ENCODE data around the gene BRCA1. TPM values are rescaled to one million over a fixed set of nuclear protein-coding genes. Genes with fewer than 3 reads are reported as not detected.
"Not testable (repeated sequence)": the region's sequence is repeated elsewhere in the genome, so short reads cannot be mapped to it uniquely, and the experiment has no call there.

The BRCA1 gene
- total RNA-seq, 2 experiments from 2014 or later = 77.2 to 85.3 TPM

DNA sequence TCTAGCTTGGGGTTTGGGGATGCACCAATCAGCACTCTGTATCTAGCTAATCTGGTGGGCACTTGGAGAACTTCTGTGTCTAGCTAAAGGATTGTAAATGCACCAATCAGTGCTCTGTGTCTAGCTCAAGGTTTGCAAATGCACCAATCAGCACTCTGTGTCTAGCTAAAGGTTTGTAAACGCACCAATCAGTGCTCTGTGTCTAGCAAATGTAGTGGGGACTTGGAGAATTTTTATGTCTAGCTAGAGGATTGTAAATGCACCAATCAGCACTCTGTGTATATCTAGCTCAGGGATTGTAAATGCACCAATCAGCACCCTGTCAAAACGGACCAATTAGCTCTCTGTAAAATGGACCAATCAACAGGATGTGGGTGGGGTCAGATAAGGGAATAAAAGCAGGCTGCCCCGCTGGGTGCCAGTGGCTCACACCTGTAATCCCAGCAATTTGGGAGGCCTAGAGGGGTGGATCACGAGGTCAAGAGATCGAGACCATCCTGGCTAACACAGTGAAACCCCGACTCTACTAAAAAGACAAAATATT is 2.2 kb upstream of the BRCA1 start:
- ATAC-seq; H3K9me3 Mint-ChIP-seq (ENCODE audit: insufficient read depth); H3K27me3 Mint-ChIP-seq (ENCODE audit: low read depth); DNase-seq: not testable (repeated sequence)
- H3K4me1 Mint-ChIP-seq (ENCODE audit: low read depth) = peaks cover 35% of the 10 kb centered on the region
- peak overlapping the region; percentile 54 for H3K4me3 Mint-ChIP-seq
- peak overlapping the region; percentile 70 for H3K27ac Mint-ChIP-seq
- CTCF ChIA-PET = interaction anchor here (1.0 to 1.5 kb wide), 3 partner anchors 42 to 182 kb away, joined by 3 read pairs; no protein-coding TSS in a partner anchor
- POLR2A ChIA-PET = interaction anchor here (1.0 to 1.9 kb wide), 3 partner anchors 42 to 188 kb away, joined by 6 to 8 read pairs (median 7); partner anchors contain the start of gene NBR1
- H3K36me3 Mint-ChIP-seq (ENCODE audit: low read depth) = peaks cover 38% of the 10 kb centered on the region

DNA sequence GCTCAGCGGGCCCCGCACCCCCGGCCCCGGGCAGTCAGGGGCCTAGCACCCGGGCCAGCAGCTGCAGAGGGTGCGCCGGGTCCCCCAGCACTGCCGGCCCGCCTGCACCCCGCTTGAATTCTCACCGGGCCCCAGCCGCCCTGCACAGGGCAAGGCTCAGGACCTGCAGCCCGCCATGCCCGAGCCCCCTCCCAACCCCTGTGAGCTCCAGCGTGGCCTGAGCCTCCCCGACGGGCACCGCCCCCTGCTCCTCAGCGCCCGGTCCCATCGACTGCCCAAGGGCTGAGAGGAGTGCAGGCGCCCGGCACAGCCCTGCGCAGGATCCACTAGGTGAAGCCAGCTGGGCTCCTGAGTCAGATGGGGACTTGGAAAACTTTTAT is 1.7 kb upstream of the BRCA1 start:
- no peak overlapping the region for H3K4me3 Mint-ChIP-seq
- peaks cover 37% of the 10 kb centered on the region for H3K36me3 Mint-ChIP-seq (ENCODE audit: low read depth)
- CTCF ChIA-PET = interaction anchor here (1.0 to 1.5 kb wide), 3 partner anchors 43 to 183 kb away, joined by 3 read pairs; no protein-coding TSS in a partner anchor
- H3K27ac Mint-ChIP-seq = no peak overlapping the region
- H3K9me3 Mint-ChIP-seq (ENCODE audit: insufficient read depth) = no peaks in the 10 kb centered on the region
- H3K27me3 Mint-ChIP-seq (ENCODE audit: low read depth) = no peaks in the 10 kb centered on the region
- POLR2A ChIA-PET = interaction anchor here (1.8 to 4.9 kb wide), 3 partner anchors 42 to 189 kb away, joined by 6 to 33 read pairs (median 7); partner anchors contain the start of gene NBR1
- no peak for DNase-seq
- H3K4me1 Mint-ChIP-seq (ENCODE audit: low read depth) = peaks cover 38% of the 10 kb centered on the region
- ATAC-seq = no peak

DNA sequence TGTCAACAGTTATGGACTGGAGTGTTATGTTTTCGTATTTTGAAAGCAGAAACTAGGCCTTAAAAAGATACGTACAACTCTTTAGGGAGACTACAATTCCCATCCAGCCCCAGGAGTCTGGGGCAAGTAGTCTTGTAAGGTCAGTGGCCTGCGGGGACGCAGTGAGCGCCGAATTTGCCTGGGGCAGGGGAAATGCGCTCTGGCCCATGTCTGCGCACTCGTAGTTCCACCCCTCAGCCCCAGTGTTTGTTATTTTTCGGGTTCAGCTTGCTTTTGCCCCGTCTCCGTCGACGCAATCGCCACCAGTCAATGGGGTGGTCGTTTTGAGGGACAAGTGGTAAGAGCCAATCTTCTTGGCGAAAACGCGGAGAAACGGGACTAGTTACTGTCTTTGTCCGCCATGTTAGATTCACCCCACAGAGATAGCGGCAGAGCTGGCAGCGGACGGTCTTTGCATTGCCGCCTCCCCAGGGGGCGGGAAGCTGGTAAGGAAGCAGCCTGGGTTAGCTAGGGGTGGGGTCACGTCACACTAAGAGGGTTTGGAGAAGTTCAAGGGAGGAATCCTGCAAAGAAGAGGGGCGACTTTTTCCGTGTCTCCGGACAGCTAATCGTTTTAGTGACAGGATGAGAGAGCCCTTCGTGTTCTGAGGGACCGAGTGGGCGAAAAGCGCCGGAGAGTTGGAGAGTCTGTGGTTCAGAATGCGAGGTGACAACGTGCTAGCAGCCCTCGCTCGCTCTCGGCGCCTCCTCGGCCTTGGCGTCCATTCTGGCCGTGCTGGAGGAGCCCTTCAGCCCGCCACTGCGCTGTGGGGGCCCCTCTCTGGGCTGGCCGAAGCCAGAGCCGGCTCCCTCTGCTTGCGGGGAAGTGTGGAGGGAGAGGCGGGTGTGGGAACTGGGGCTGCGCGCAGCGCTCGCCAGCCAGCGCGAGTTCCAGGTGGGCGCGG is 1.1 kb upstream of the BRCA1 start:
- H3K27me3 Mint-ChIP-seq (ENCODE audit: low read depth) = no peaks in the 10 kb centered on the region

DNA sequence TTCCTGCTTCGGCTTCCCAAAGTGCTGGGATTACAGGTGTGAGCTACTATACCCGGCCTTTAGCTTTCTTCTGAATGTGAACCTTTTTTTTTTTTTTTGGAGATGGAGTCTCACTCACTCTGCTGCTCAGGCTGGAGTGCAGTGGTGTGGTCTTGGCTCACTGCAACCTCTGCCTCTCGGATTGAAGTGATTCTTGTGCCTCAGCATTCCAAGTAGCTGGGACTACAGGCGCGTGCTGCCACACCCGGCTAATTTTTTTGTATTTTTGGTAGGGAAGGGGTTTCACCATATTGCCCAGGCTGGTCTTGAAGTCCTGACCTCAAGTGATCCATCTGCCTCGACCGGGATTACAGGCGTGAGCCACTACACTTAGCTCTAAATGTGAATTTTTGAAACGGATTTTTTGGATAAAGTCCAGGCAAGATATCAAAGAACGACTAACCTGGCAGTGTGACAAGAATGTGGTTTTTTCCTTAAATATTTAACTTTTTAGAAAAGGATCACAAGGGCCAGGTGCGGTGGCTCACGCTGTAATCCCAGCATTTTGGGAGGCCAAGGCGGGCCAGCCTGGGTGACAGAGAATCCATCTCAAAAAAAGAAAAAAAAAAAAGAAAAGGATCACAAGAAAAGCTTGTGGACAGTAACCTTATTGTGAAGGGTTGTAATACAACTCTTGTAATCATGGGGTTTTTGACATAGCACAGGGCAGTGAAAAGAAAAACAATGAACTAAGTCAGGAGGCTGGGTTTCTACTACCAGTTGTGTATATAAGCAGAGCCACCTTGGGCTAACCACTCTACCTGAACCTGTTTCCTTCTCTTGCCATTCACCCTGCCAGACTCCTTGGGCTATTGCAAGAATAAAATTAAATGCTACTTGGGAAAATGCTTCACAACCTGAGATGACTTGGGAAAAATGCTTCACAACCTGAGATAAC is 6.2 kb downstream of the BRCA1 start:
- Mint-ChIP-seq H3K9me3 (ENCODE audit: insufficient read depth) (no peaks in the 10 kb centered on the region), H3K27me3 (ENCODE audit: low read depth) (no peaks in the 10 kb centered on the region), H3K36me3 (ENCODE audit: low read depth) (peaks cover 28% of the 10 kb centered on the region), H3K27ac (no peak overlapping the region), H3K4me1 (ENCODE audit: low read depth) (peaks cover 11% of the 10 kb centered on the region), H3K4me3 (no peak overlapping the region)
- CTCF ChIA-PET = no interaction called here
- ATAC-seq = no peak
- DNase-seq = no peak
- POLR2A ChIA-PET = interaction anchor here (0.7 to 1.7 kb wide), 2 partner anchors 197 to 283 kb away, joined by 3 to 4 read pairs; no protein-coding TSS in a partner anchor

More for the DNA sequence above, 1.1 kb upstream of the BRCA1 start:
- Mint-ChIP-seq H3K36me3 (ENCODE audit: low read depth) (peaks cover 39% of the 10 kb centered on the region), H3K27ac (peak overlapping the region; percentile 98), H3K4me3 (peak overlapping the region; percentile 99), H3K4me1 (ENCODE audit: low read depth) (peaks cover 39% of the 10 kb centered on the region), H3K9me3 (ENCODE audit: insufficient read depth) (no peaks in the 10 kb centered on the region)
- no peak for DNase-seq
- ATAC-seq = no peak
- ChIA-PET CTCF (interaction anchor here (1.5 kb wide), 1 partner anchor 43 kb away, joined by 3 read pairs; no protein-coding TSS in a partner anchor), POLR2A (interaction anchor here (1.0 to 4.9 kb wide), 5 partner anchors 43 to 189 kb away, joined by 6 to 38 read pairs (median 7); partner anchors contain the start of gene NBR1)

DNA sequence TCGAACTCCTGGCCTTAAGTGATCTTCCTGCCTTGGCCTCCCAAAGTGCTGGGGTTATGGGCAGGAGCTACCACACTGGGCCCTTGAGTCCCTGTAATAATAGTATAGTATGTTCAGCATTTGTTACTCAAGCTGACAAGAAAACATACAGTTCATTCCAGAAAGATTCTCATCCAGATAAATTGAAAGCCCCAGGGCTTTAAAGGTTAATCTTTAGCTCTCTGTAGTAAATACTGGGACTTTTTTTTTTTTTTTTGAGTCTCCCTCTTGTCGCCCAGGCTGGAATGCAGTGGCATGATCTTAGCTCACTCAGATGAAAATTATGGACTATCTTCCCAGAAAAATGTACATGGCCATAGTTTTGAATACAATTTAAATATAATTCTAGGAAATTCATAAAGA is 11.0 kb downstream of the BRCA1 start:
- peaks cover 25% of the 10 kb centered on the region for H3K36me3 Mint-ChIP-seq (ENCODE audit: low read depth)
- H3K4me3 Mint-ChIP-seq = no peak overlapping the region
- DNase-seq (no peak), ATAC-seq (no peak)
- no peaks in the 10 kb centered on the region for H3K4me1 Mint-ChIP-seq (ENCODE audit: low read depth)
- no peak overlapping the region for H3K27ac Mint-ChIP-seq
- H3K27me3 Mint-ChIP-seq (ENCODE audit: low read depth) = no peaks in the 10 kb centered on the region
- ChIA-PET CTCF (interaction anchor here (0.8 kb wide), 1 partner anchor 98 kb away, joined by 3 read pairs; no protein-coding TSS in a partner anchor), POLR2A (interaction anchor here (1.7 to 1.9 kb wide), 2 partner anchors 10 to 201 kb away, joined by 4 to 6 read pairs; no protein-coding TSS in a partner anchor)
- H3K9me3 Mint-ChIP-seq (ENCODE audit: insufficient read depth) = no peaks in the 10 kb centered on the region

DNA sequence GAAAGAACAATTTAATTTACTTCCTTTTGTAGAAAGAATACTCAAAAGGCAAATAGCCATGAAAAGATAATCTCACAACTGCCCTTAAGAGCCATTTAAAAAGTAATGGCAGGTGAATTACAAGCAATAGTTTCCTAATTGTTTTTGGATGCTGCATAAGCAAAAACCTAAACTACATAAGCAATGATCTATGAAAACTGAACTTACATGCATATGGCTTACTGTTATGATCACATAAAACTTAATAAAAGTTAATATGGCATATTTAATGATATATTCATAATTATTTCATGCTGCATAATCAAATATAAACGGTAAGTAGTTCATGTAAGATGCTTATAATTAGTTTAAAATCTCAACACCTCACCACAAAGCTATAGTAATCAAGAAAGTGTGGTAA is 18.6 kb downstream of the BRCA1 start:
- no peaks in the 10 kb centered on the region for H3K27me3 Mint-ChIP-seq (ENCODE audit: low read depth)
- H3K4me3 Mint-ChIP-seq = no peak overlapping the region
- POLR2A ChIA-PET = no interaction called here
- CTCF ChIA-PET = no interaction called here
- H3K27ac Mint-ChIP-seq = no peak overlapping the region
- ATAC-seq = no peak
- H3K4me1 Mint-ChIP-seq (ENCODE audit: low read depth) = no peaks in the 10 kb centered on the region
- no peak for DNase-seq
- H3K36me3 Mint-ChIP-seq (ENCODE audit: low read depth) = peaks cover 36% of the 10 kb centered on the region
- no peaks in the 10 kb centered on the region for H3K9me3 Mint-ChIP-seq (ENCODE audit: insufficient read depth)

DNA sequence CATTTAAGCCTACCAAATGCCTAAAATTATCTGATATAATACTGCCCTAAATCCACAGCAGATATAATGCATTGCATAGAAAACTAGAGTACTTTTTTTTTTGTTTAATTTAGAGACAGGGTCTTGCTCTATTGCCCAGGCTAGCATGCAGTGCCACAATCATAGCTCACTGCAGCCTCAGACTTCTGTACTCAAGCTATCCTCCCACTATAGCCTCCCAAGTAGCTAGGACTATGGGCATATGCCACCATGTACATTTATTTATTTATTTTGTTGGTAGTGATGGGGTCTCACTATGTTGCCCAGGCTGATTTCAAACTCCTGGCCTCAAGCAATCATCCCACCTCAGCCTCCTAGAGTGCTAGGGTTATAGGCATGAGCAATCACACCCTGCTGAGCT is 20.0 kb downstream of the BRCA1 start:
- H3K27ac Mint-ChIP-seq = no peak overlapping the region
- no peaks in the 10 kb centered on the region for H3K9me3 Mint-ChIP-seq (ENCODE audit: insufficient read depth)
- H3K4me1 Mint-ChIP-seq (ENCODE audit: low read depth) = no peaks in the 10 kb centered on the region
- H3K36me3 Mint-ChIP-seq (ENCODE audit: low read depth) = peaks cover 37% of the 10 kb centered on the region
- ATAC-seq (no peak), DNase-seq (no peak)
- no peak overlapping the region for H3K4me3 Mint-ChIP-seq
- H3K27me3 Mint-ChIP-seq (ENCODE audit: low read depth) = no peaks in the 10 kb centered on the region
- ChIA-PET POLR2A (interaction anchor here (0.6 kb wide), 1 partner anchor 20 kb away, joined by 3 read pairs; the partner anchor contains the start of gene BRCA1), CTCF (no interaction called here)

DNA sequence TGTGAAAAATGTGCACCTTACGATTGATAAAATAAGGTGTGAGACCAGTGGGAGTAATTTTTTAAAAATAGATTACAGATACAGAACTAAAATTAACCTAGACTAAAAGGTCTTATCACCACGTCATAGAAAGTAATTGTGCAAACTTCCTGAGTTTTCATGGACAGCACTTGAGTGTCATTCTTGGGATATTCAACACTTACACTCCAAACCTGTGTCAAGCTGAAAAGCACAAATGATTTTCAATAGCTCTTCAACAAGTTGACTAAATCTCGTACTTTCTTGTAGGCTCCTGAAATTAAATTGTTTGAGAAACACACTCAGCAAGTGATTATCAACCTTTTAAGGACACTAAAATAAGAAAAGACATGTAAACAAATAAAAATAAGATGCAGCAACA is 20.5 kb downstream of the BRCA1 start:
- Mint-ChIP-seq H3K27ac (no peak overlapping the region), H3K27me3 (ENCODE audit: low read depth) (no peaks in the 10 kb centered on the region), H3K4me3 (no peak overlapping the region), H3K36me3 (ENCODE audit: low read depth) (peaks cover 40% of the 10 kb centered on the region), H3K9me3 (ENCODE audit: insufficient read depth) (no peaks in the 10 kb centered on the region), H3K4me1 (ENCODE audit: low read depth) (no peaks in the 10 kb centered on the region)
- ChIA-PET POLR2A (no interaction called here), CTCF (no interaction called here)
- ATAC-seq (no peak), DNase-seq (no peak)

DNA sequence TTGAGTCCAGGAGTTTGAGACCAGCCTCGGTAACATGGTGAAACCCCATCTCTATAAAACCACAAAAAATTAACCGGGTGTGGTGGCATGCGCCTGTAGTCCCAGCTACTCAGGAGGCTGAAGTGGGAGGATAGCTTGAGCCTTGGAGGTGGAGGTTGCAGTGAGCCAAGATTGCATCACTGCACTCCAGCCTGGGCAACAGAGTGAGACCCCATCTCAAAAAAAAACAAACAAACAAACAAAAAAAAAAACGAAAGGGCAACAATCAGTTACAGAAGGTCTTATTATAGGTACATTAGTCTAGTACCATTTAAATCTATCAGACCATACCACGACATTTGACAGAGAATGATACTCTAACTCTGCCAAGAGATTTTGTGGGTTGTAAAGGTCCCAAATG is 29.8 kb downstream of the BRCA1 start:
- H3K4me3 Mint-ChIP-seq; POLR2A ChIA-PET; DNase-seq; CTCF ChIA-PET; H3K9me3 Mint-ChIP-seq (ENCODE audit: insufficient read depth); H3K4me1 Mint-ChIP-seq (ENCODE audit: low read depth); H3K27me3 Mint-ChIP-seq (ENCODE audit: low read depth); H3K27ac Mint-ChIP-seq; ATAC-seq: not testable (repeated sequence)
- peaks cover 61% of the 10 kb centered on the region for H3K36me3 Mint-ChIP-seq (ENCODE audit: low read depth)

DNA sequence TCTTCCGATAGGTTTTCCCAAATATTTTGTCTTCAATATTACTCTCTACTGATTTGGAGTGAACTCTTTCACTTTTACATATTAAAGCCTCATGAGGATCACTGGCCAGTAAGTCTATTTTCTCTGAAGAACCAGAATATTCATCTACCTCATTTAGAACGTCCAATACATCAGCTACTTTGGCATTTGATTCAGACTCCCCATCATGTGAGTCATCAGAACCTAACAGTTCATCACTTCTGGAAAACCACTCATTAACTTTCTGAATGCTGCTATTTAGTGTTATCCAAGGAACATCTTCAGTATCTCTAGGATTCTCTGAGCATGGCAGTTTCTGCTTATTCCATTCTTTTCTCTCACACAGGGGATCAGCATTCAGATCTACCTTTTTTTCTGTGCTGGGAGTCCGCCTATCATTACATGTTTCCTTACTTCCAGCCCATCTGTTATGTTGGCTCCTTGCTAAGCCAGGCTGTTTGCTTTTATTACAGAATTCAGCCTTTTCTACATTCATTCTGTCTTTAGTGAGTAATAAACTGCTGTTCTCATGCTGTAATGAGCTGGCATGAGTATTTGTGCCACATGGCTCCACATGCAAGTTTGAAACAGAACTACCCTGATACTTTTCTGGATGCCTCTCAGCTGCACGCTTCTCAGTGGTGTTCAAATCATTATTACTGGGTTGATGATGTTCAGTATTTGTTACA is 30.9 kb downstream of the BRCA1 start:
- H3K27me3 Mint-ChIP-seq (ENCODE audit: low read depth) = no peaks in the 10 kb centered on the region

DNA sequence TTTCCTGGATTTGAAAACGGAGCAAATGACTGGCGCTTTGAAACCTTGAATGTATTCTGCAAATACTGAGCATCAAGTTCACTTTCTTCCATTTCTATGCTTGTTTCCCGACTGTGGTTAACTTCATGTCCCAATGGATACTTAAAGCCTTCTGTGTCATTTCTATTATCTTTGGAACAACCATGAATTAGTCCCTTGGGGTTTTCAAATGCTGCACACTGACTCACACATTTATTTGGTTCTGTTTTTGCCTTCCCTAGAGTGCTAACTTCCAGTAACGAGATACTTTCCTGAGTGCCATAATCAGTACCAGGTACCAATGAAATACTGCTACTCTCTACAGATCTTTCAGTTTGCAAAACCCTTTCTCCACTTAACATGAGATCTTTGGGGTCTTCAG is 32.3 kb downstream of the BRCA1 start:
- Mint-ChIP-seq H3K27me3 (ENCODE audit: low read depth) (no peaks in the 10 kb centered on the region), H3K36me3 (ENCODE audit: low read depth) (peaks cover 63% of the 10 kb centered on the region), H3K4me3 (no peak overlapping the region), H3K9me3 (ENCODE audit: insufficient read depth) (no peaks in the 10 kb centered on the region), H3K27ac (no peak overlapping the region), H3K4me1 (ENCODE audit: low read depth) (no peaks in the 10 kb centered on the region)
- ChIA-PET CTCF (no interaction called here), POLR2A (no interaction called here)
- DNase-seq (no peak), ATAC-seq (no peak)

More for the DNA sequence above, 30.9 kb downstream of the BRCA1 start:
- H3K27ac Mint-ChIP-seq = no peak overlapping the region
- DNase-seq (no peak), ATAC-seq (no peak)
- POLR2A ChIA-PET = no interaction called here
- H3K9me3 Mint-ChIP-seq (ENCODE audit: insufficient read depth) = no peaks in the 10 kb centered on the region
- no peak overlapping the region for H3K4me3 Mint-ChIP-seq
- H3K4me1 Mint-ChIP-seq (ENCODE audit: low read depth) = no peaks in the 10 kb centered on the region
- H3K36me3 Mint-ChIP-seq (ENCODE audit: low read depth) = peaks cover 57% of the 10 kb centered on the region
- CTCF ChIA-PET = no interaction called here

Data from activated CD8-positive, alpha-beta T cell treated with anti-CD3 and anti-CD28 coated beads, Interleukin-2, amount 10 ng/mL, durations not matched to agents 7 days and 5 days (primary cell).